Stimulated activated CD8-positive, alpha-beta memory T cell treated with anti-CD3 and anti-CD28 coated beads, Interleukin-15, amount 100 ng/mL, for 4 hours (primary cell): Measurements from ENCODE around the gene SLC52A1.
"Not testable (repeated sequence)": the region's sequence is repeated elsewhere in the genome, so short reads cannot be mapped to it uniquely, and the experiment has no call there.

Source experiments
- DNase-seq, 2 donors: peaks; one replicate each; pipeline ENCODE4 v3.0.0-alpha.2; 2020; ENCODE audit warnings: low read depth in 2 of 2

Gene SLC52A1

DNA sequence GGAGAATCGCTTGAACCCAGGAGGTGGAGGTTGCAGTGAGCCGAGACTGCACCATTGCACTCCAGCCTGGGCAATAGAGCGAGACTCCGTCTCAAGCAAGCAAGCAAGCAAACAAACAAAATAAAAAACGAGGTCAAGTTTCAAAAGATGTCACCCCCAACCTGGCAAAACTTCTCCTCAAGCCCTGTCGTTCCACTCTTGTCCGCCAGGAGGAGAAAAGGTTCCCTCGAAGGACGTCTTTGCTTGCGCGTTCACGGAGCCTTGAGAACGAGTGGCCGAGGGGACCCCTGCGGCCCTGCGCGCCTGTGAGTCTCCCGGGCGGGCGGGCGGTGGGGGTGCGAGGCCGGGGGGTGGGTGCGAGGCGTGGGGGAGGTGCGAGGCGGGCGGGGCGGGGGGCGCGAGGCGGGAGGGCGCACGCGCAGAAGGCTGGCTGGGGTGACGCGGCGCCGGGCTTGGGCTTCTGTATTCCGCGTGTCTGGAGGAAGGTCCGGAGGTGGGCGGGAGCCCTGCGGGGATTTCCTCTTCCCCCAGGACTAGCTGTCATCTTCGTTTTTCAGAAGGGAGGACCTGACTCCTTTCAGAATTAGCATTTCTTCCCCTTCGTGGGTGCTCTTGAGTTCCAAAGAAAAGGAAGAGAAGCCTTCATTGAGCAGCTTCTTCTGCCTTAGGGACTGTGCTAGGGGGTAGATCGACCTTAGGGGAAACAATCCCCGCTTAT lies 3.7 kb downstream of the SLC52A1 start:
- peak; percentile 67 to 71 for DNase-seq

DNA sequence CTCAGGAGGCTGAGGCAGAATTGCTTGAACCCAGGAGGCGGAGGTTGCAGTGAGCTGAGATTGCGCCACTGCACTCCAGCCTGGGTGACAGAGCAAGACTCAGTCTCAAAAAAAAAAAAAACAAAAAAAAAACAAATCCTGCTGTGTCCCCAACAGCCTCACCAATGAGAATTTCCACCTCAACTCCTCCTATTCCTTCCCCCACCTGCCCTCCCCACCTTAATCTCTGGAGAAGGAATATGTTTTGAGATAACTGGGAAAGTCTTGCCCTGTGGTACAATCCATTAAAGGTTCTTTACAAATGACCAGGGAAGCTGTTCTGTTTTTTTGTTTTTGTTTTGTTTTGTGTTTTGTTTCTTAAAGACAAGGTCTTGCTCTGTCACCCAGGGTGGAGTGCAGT lies 5.1 kb downstream of the SLC52A1 start:
- not testable (repeated sequence) for DNase-seq

DNA sequence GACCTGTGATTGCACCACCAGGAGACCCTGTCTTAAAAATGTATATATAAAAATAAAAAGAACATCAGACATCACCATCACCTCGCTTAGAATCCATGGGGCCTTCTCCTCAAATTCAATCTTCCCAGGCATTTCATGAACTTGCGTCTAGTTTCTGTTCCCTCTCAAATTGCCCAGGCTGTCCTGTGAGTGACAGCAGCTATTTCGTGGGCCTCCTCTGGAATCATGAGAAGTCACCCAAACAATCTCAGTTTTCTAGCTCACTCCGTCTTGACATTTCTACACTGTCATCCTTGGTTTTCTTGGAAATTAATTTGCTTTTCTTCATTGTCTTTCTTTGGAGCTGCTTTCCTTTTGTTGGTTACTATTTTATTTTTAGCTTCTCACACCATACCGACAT lies 7.3 kb downstream of the SLC52A1 start:
- DNase-seq, result no peak

DNA sequence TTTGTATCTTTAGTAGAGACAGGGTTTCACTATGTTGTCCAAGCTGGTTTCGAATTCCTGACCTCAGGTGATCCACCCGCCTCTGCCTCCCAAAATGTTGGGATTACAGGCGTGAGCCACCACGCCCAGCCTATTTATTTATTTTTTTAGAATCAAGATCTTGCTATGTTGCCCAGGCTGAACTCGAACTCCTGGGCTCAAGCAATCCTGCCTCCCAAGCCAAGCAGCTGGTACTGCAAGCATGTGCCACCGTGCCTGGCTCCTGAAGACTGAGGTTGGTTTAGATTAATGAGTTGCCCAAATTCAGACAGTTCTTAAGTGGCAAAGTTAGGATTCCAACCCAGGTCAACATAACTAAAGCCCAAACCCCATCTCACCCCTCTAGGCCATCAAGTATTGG lies 7.9 kb downstream of the SLC52A1 start:
- no peak for DNase-seq

DNA sequence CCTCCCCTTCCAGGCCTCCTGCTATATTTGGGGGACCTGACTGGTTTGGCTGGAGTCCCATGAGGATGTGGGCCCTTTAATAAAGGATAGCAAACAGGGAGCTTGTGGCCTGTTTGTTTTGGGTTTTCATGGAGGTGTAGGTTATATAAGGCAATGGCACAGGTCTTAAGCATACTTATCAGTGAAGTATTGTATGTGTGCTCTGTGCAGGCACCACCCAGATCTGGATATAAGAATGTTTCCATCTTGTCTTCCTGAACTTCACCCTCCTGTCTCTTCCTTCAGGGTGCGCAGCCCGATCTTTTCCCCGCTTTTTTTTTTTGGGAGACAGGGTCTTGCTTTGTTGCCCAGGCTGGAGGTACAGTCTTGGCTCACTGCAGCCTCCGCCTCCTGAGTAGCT lies 10.6 kb downstream of the SLC52A1 start:
- no peak for DNase-seq

DNA sequence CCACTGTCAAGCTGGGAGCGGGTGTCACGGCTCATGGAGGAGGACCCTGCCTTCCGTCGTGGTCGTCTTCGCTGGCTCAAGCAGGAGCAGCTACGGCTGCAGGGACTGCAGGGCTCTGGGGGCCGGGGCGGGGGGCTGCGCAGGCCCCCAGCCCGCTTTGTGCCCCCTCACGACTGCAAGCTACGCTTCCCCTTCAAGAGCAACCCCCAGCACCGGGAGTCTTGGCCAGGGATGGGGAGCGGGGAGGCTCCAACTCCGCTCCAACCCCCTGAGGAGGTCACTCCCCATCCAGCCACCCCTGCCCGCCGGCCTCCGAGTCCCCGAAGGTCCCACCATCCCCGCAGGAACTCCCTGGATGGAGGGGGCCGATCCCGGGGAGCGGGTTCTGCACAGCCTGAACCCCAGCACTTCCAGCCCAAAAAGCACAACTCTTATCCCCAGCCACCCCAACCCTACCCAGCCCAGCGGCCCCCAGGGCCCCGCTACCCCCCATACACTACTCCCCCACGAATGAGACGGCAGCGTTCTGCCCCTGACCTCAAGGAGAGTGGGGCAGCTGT lies 11.6 kb downstream of the SLC52A1 start:
- no peak for DNase-seq

DNA sequence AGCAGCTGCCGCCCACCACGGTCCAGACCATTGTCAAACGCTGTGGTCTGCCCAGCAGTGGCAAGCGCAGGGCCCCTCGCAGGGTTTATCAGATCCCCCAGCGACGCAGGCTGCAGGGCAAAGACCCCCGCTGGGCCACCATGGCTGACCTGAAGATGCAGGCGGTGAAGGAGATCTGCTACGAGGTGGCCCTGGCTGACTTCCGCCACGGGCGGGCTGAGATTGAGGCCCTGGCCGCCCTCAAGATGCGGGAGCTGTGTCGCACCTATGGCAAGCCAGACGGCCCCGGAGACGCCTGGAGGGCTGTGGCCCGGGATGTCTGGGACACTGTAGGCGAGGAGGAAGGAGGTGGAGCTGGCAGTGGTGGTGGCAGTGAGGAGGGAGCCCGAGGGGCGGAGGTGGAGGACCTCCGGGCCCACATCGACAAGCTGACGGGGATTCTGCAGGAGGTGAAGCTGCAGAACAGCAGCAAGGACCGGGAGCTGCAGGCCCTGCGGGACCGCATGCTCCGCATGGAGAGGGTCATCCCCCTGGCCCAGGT lies 13.0 kb downstream of the SLC52A1 start:
- no peak for DNase-seq

DNA sequence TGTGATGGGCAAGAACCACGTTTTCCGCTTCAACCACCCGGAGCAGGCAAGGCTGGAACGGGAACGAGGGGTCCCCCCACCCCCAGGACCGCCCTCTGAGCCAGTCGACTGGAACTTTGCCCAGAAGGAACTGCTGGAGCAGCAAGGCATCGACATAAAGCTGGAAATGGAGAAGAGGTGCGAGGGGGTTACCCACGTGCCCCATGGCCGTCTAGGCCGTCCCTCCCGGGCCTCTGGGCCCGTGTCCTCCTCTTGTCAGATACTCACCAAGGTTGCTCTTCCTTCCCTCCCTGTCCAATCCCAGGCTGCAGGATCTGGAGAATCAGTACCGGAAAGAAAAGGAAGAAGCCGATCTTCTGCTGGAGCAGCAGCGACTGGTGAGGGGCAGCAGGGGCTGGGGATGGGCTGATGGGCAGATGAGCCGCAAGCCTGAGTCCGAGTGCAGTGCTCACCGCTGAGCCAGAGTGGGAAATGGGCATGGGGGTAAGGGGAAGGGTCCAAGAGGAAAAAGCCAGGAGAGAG lies 14.7 kb downstream of the SLC52A1 start:
- DNase-seq, result no peak

DNA sequence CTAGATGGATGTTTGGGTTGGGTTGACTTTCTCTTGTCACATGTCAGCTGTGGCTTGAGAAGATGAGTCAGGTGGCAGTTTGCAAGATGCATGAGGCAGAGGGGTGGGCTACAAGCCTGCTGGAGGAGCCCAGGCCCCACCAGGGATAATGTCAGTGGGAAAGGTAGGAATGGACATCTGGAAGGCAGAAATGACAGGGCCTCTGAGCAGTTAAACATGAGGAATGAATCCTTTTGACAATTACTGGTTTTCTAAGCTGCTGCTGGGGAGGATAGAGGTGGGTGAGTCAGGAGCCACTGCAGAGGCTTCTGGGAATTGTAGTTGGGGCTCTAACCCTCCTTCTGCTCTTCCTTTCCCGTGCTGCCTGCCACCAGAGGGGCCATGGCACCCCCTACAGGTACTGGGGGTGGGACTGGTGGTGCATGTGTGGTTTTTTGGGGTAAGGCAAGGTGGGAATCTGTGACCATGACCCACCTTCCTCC lies 15.7 kb downstream of the SLC52A1 start:
- DNase-seq, result peak in 1 of 2 donors; percentile 41

DNA sequence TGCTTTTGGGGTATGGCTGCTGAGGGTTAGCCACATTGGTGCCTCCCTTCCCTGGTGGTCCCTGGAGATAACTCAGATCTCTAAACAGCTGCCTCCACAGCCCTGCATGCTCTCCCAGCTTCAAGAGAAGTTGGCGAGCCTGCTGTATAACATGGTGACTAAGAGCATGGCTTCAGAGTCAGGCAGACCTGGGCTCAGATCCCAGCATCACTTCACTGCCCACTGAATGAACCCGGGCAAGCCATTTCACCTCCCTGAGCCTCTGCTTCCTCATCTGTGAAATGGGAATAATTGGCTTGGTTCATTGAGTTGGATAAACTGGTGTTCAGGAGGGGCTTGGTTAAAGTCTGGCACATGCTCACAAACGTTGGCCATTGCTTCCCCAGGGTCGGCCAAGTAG lies 20.9 kb downstream of the SLC52A1 start:
- no peak for DNase-seq

DNA sequence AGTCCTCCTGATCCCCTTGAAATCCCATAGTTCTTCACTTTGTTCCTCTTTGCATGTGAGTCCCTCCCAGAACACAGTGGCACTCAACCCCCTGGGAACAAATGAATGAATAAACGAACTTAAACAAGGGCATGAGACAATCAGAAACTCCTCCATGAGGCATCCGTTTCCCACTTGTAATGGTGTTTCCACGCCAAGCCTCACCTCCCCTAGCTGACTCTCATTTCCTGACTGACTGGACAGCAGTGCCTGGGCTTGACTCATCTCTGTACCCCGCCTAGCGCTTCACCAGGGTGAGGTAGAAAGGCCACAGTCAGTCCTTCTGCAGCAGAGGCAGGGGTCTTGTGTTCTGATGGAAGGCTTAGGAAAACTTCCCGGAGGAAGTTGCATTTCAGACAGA lies 23.3 kb downstream of the SLC52A1 start:
- no peak for DNase-seq

DNA sequence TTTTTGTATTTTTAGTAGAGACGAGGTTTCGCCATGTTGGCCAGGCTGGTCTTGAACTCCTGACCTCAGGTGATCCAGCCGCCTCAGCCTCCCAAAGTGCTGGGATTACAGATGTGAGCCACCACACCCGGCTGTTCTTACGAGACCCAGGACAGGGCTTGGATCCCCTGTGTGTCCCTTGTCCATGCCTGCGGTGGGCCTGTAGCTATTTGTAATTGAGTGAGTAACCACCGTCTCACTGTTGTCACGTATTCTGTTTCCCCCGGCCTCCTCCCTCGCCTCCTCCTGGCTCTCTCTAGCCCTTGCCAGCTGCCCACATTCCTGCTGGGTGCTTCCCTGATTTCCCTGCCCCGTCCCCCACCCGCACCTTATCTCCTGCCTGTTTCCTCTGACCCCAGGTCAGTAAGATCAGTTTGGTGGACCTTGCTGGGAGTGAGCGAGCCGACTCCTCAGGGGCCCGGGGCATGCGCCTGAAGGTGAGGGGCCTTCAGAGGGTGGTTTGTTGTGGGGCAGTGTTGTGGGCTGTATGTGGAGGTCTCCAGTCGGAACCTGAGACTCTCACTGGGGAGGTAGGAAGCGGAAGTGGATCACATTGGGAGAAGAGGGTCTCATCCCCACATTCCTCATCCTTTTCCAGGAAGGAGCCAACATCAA lies 31.9 kb downstream of the SLC52A1 start:
- DNase-seq, result no peak

DNA sequence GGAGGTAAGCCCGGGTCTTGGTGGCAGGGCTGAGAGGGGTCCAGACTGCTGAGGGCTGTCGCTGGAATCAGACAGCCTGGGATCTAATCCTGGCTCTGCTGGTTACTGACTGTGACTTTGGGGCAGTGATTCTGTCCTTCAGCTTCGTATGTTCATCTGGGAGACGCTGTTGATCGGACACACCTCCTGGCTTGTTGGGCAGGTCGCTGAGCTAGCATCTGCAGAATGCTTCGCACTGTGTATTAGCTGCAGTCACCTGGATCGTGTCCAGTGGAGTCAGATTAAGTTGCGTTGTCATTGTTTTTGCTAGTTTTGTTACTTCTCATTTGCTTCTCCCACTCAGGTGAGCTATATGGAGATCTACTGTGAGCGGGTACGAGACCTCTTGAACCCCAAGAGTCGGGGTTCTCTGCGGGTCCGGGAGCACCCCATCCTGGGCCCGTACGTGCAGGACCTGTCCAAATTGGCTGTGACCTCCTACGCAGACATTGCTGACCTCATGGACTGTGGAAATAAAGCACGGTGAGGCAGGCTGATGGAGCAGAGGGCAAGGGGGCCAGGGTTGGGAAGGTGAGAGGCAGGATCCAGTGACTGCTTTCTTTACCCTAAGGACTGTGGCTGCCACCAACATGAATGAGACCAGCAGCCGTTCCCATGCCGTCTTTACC lies 33.0 kb downstream of the SLC52A1 start:
- no peak for DNase-seq

DNA sequence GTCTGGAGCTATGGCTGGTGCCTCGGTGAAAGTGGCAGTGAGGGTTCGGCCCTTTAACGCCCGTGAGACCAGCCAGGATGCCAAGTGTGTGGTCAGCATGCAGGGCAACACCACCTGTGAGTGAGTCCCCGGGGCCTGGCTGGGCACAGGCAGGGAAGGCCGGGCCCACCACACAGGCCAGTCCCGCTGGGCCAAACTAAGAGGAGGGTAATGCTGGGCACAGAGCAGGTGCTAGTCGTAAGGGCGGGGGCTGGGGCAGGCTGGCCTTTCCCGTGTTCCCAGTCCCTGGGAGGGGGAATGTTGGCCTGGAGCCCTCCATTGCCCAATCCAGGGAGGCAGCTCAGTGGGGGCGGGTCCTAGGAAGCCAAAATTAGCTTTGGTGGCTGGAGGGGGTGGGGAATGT lies 35.0 kb downstream of the SLC52A1 start:
- DNase-seq, result no peak

DNA sequence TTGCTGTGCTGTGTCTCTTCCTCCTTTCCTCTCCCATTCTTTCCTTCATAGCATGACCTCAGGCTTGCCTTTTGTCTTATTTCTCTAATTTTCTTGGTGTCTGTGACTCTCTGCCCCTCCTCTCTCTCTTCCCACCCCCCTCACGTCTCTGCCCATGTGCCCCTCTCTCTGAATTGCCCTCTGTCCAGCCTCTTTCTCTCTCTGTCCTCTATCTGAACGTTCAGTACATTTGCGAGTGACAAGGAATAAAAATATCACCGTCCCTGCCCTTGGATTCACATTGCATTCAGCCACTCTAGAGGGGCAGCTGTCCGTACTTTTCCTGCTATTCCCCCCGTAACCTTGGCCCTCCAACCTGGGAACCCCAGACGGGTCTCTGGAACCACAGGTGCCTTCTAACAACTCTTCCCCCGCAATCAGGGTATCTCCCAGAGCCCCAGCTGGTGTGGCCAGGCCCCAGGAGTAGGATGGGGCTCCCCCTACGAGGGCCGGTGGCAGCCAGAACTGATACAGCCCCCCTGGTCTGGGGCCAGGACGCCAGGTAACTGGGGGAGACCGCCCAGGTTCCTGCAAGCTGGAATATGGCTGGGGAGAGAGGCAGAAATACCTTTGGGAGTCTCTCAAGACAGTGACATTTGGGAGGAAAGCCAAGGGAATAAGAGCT lies 35.7 kb downstream of the SLC52A1 start:
- no peak for DNase-seq

DNA sequence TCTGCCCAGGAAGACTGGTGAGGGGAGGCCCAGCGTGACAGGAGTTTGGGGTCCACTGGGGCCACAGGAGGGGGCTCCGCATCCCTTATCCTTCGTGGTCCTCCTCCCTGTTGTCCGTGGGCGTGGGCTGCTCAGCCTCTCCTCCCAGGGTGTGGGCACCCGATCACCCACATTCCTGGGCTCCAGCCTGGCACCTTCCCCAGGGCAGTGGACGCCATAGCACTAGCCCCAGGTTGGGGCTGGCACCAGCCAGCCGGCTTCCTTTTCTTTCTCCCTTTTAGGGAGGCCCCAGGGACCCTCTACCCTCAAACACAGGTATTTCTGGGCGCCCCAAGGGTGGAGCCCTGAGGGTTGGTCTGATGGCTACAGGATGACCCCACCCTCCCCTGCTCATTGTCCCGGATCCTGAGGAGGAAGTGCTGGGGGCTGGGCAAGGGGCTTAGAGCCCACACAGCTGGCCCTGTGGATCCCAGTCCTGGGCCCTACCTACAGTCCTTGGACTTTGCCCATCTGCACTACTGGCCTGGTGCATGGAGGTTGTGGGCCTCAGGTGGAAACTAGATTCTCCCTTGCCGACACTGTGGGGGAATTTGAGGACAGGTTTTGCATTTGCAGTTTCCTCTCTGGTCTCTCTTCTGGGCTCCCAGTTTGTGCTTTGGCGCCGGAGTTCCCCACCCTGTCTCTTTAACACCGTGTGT lies 36.3 kb downstream of the SLC52A1 start:
- DNase-seq, result no peak

DNA sequence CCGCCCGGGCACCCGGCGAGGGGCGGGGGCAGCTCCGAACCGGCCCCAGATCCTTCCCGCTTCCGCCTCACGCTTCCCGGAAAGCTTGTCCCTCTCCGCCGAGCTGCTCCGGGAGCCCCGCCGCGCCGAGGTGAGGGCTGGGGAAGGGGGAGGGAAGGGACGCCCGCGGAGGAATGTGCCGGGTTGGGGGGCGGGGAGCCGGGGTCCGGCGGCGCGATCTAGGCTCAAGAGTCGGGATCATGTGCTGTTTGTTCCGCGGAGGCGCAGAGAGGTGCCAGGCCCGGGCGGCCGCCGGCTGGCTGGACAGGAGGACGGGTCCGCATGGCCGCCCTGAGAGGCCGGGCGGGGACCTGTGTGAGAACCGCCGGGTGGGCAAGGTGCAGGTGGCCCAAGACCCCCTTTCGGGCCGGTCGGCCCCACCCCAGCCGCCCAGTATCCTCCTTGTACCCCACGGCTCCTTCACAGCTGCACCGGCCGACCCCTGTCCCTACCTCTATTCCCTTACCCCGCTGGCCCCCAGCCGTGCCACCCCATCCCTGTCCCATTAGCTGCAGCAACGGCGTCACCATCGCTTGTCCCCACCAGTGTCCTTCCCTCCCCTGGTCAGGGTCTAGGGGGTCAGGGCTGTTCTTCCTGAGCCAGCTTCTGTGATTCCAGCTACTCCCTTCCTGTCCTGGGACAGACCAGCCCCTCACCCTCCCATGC lies 37.0 kb downstream of the SLC52A1 start:
- DNase-seq, result no peak

DNA sequence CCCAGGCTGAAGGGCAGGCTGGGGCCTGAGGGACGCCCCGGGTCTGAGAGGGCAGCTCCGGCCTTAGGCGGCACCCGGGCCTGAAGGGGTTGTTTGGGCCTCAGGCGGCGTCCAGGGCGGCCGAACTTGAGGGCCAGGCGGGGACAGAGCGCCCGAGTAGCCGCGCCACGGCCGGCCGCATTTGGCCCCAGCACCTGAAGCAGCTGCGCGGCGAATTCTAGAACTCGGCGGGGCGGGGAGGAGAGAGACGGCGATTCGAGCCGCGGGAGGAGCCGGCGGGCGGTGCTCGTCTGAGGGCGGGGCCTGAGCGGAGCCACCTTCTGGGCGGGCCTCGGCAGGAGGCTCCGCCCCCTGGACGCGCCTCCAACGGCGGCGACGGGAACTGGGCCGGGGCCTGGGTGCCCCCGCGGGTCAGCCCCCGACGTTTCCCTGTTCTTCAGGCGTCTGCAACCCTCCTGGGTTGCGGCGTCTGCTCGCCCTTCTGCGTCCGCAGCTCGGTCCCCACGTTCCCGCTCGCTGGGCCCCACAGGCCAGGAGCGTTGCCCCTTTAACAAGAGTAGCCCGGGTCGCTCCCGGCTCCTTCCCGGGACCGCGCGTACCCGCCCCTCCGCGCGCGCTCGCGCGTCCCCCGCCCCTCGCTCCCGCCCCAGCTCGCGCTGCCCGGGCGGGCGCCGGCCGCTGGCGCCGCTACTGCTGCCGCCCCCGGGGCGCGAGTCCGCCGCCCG lies 37.8 kb downstream of the SLC52A1 start, which contains the start of the genes INCA1 and KIF1C:
Gene INCA1 (minus strand): TSS at position 221 of the 725 bp plus-strand sequence. CDS start 3,085 bp downstream, outside the sequence.
Gene KIF1C (plus strand): TSS at position 649 of the 725 bp plus-strand sequence. CDS start 2,297 bp downstream, outside the sequence.
- peak; percentile 78 for DNase-seq

DNA sequence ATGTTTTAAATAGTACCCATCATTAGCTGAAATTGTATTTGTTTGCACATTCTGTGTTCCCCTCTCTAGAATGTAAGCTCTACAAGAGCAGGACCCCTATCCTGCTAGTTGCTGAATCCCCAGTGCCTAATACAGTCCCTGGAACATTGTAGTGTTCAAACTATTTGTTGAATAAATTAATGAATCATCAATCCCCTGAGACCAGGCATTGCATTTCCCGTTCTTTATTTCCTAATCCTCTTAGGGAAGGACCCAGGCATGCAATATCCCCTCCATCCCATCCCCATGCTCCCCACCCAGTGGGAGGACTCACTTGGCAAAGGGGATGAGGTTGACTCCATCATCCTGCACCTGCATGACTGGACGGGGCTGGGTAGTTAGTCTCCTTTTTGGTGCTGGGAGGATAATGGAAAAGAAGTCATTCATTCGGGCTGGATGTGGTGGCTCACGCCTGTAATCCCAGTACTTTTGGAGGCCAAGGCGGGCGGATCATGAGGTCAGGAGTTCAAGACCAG lies 41.1 kb downstream of the SLC52A1 start:
- DNase-seq, result no peak
